ENCODE measurements around the gene LGALS3BP.
A peak's percentile ranks its signal among the peaks of the same experiment; 100 is the strongest.

The LGALS3BP gene

GRCh38 chr17:78940258-78940657 lies 39.5 kb downstream of the LGALS3BP start:
- DNase-seq (ENCODE audit: low read depth in 3 of 3), result no peak

- DNase-seq (ENCODE audit: low read depth in 3 of 3), result no peak
These were observed 40.1 kb downstream of the LGALS3BP start for GRCh38 chr17:78939615-78940014.

GRCh38 chr17:78937561-78937960 lies 42.2 kb downstream of the LGALS3BP start:
- DNase-seq (ENCODE audit: low read depth in 3 of 3), result no peak

GRCh38 chr17:78935419-78936323 lies 44.1 kb downstream of the LGALS3BP start:
- no peak for DNase-seq (ENCODE audit: low read depth in 3 of 3)

GRCh38 chr17:78934681-78935418 lies 44.9 kb downstream of the LGALS3BP start:
- no peak for DNase-seq (ENCODE audit: low read depth in 3 of 3)

- no peak for DNase-seq (ENCODE audit: low read depth in 3 of 3)
These were observed 45.7 kb downstream of the LGALS3BP start for GRCh38 chr17:78933959-78934568.

- DNase-seq (ENCODE audit: low read depth in 3 of 3), result peak in 1 of 3 experiments; percentile 10
These were observed 46.4 kb downstream of the LGALS3BP start for GRCh38 chr17:78933025-78933958.

GRCh38 chr17:78929908-78930775 lies 49.6 kb downstream of the LGALS3BP start:
- DNase-seq (ENCODE audit: low read depth in 3 of 3), result no peak

- DNase-seq (ENCODE audit: low read depth in 3 of 3), result no peak
These were observed 53.8 kb downstream of the LGALS3BP start for GRCh38 chr17:78925662-78926555.

- DNase-seq (ENCODE audit: low read depth in 3 of 3), result peak in 2 of 3 experiments; percentile 42 to 46
These were observed 54.5 kb downstream of the LGALS3BP start, which contains the start of gene TIMP2 for GRCh38 chr17:78925234-78925633. Gene TIMP2, minus strand, starts transcription at chr17:78925387. Its CDS starts 299 bp downstream, at chr17:78925088.

GRCh38 chr17:78924481-78925151 lies 55.1 kb downstream of the LGALS3BP start:
- DNase-seq (ENCODE audit: low read depth in 3 of 3), result no peak

GRCh38 chr17:78923660-78924453 lies 55.9 kb downstream of the LGALS3BP start:
- DNase-seq (ENCODE audit: low read depth in 3 of 3), result peak in 2 of 3 experiments; percentile 35 to 36

GRCh38 chr17:78922816-78923498 lies 56.8 kb downstream of the LGALS3BP start:
- DNase-seq (ENCODE audit: low read depth in 3 of 3), result no peak

- no peak for DNase-seq (ENCODE audit: low read depth in 3 of 3)
These were observed 58.2 kb downstream of the LGALS3BP start for GRCh38 chr17:78921437-78921971.

Measured in stimulated activated CD4-positive, alpha-beta T cell treated with anti-CD3 and anti-CD28 coated beads, TNF-alpha, amount 100 ng/mL, for 4 hours (primary cell).